ENCODE measurements around the gene ARPC5.

The ARPC5 gene

DNA sequence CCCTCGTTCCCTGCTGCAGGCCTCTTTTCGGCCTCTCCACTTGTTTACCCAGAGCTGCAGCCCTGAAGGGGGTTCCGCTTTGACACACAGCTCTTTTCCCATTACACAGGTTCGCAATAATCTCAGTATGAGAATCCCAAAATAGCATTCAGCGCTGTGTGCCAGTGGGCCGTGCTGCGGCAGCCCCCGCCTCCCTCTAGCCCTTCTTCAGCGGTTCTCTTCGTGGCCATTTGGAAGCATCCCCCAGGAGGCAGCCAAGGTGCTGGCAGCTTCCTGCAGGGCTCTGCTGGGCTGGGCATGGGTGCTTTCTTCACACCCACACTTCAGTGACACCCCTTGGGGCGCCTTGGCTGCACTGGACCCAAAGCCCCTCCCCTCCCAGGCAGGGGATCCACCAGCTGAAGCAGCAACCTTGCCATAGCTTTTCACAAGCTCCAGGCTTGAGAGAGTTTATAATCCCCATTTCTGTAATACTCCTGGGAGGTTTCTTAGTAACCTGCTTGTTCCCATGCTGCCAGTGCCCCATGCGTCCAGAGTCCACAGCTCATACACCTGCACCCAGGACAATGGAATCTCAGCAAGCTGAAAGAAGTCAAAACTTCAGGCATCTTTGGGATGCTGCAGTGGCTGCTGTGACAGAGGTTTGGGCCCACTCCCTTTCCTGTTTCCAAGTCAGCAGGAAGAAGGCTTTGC is 53.4 kb downstream of the ARPC5 start:
- DNase-seq = no peak

DNA sequence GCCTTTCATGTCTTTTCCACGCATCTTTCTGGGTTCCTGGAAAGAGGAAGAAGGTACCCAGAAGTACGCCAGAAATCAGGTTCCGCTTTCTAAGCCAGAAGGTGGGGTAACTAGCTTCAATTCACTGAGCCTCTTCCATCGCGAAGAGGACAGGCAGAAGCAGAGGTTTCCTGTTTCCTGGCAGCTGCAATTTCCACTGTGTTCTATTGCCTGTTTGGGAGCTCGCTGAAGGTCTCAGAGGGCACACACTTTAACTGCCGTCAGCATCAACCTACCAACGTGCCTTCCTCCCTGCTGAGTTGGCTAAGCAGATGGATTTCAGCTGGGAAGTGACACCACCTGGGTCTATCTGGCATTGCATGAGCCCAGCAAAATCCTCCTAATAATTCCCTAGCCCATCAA is 55.3 kb downstream of the ARPC5 start:
- no peak for DNase-seq

DNA sequence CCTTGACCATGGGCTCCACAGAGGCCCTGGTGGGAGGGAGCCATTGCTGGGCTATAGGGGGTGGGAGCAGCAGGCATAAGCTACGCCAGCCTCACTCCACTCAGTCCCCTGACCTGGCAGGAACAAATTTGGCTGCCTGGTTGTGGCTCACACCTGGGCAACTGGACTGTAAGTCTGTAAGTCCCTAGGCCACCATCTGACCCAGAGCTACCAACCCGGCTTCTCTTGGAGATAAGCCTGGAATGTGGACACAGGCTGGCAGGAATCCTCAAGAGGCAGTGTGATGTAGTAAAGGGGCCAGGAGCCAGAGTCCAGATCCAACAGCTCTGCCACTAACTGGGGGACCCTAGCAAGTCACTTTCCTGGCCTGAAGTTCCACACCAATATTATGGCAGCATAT is 56.7 kb downstream of the ARPC5 start:
- DNase-seq = no peak

DNA sequence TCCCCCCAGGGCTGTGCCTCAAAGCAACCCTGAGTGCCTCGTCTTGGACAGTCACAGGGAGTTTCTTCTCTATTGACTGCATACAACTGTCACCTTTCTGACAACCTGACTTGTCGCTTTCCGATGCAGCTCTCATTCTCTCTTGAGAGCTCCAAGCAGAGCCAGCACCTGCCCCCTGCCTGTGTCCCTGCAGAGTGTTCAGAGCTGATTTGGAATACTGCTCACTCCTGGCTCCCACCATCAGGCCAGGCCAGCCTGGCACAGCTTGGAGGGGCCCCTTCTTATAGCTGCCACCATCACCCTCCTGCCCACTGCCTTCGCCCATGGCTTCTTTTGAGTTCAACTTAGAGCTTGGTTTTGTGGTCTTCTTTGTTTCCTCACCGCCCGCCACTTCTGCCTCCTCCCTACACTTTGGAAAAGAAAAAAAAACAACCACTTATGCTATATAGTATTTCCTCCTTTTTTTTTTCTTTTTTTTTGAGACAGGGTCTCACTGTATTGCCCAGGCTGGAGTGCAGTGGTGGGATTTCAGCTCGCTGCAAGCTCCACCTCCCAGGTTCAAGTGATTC is 57.6 kb downstream of the ARPC5 start:
- no peak for DNase-seq

DNA sequence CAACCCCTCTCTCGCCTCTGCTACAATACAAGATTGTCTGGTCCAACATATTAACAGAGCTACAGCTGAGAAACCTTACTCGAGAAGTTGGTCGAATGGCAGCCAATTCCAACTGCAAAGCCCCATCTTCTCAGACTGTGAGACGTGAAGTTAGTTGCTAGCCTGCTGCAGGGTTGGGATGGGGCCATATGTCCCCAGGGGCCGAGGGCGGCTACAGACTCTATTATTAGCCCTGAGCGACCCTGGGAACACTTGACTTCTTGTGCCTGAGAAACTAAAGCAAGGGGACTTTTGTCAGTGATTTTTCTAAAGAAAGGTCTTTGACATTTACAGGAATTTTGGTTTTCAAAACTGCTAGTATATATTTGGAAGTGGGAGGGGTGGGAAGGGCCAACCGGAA is 59.0 kb downstream of the ARPC5 start:
- no peak for DNase-seq

DNA sequence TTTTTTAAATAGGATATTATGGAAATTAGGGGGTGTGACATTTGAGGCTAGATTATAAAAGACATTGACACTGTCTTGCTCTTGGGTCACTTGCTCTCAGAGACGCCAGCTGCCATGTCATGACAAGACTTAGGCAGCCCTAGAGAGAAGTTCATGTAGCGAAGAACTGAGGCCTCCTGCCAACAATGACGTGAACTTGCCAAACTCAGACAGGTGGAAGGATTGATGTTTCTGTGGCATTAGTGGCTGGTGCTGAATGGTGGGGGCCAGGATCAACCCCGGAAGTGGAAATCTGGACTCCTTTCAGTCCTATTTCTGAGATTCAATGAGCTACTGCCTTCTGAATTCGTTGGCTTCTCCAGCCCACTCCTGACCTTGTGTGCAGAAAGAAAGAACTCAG is 60.0 kb downstream of the ARPC5 start:
- no peak for DNase-seq

DNA sequence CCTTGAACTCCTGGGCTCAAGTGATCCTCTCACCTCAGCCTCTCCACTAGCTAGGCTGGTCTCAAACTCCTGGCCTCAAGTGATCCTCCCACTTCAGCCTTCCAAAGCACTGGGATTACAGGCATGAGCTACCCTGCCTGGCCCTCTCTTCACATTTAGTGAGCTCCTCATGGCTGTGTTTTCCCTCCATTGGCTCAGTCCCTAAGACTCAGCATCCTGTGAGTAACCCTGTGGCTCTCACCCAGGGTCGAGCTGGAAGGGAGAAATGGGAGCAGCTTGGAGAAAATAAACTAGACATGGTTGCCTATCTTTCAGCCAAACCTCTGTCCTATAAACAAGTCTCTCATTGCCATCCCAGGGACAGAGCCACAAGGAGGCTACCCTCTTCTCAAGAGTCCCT is 62.9 kb downstream of the ARPC5 start:
- no peak for DNase-seq

DNA sequence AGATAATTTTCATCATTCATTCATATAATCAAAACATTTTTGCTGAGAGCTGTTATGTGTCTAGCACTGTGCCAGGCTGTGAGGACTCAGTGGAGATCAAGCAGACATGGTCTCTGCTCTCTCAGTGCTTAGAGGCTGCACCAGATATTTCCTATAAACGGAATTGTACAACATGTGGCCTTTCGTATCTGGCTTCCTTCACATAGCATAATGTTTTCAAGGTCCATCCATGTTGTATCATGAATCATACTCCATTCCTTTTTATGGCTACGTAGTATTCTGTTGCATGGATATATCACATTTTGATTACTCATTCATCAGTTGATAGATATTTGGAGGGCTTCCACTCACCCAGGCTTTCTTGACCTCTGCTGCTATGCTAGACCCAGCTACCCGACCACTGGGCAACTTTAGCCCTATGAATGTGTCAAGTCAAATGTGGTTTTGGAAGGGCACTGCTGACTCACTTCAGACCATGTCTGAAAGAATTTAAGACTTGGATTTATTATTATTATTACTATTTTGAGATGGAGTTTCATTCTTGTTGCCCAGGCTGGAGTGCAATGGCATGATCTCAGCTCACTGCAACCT is 63.8 kb downstream of the ARPC5 start:
- no peak for DNase-seq
